AG09319 (cell line): ENCODE results near the gene ACE.

Experiments
- DNase-seq: peaks from one replicate; pipeline ENCODE4 v3.0.0-alpha.2; 2010; ENCODE audit warnings: low read depth; ENCODE audit errors: extremely low read depth
- TF ChIP-seq, protein P1 (sequence below): IDR thresholded peaks from 2 replicates; pipeline ENCODE4 v1.5.1; 2011; ENCODE audit warnings: low read depth, mild to moderate bottlenecking, inconsistent platforms, low read length, moderate library complexity

The ACE gene

DNA sequence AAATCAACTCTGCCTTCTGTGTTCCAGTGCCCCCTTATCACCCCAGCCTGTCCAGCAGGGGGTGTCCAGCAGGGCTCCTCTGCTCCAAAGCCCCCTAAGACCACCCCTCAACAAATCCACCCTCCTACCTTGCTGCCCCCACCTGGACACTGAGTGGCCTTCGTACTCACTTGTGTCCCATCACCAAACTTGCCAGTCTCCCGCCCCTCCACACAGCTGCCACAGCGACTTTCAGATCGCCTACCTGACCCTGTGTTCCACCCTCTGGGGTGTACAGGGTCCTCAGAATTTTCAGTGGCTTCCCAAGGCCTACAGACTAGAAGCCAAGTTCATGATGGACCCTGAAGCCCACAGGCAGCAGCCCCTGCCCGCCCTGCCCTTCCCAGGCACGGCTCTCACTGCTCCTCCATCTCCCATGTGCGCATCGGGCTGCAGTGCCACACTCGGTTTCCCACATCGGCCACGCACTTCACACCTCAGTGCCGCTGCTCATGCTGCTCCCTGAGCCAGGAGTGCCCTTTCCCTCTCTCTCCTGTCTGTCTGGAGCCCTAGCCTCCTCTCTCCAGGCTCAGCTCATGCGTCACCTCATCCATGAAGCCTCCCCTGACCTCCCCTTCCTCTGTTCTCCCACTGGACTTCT, 58.1 kb downstream of the ACE start:
- TF ChIP-seq, protein P1, sequence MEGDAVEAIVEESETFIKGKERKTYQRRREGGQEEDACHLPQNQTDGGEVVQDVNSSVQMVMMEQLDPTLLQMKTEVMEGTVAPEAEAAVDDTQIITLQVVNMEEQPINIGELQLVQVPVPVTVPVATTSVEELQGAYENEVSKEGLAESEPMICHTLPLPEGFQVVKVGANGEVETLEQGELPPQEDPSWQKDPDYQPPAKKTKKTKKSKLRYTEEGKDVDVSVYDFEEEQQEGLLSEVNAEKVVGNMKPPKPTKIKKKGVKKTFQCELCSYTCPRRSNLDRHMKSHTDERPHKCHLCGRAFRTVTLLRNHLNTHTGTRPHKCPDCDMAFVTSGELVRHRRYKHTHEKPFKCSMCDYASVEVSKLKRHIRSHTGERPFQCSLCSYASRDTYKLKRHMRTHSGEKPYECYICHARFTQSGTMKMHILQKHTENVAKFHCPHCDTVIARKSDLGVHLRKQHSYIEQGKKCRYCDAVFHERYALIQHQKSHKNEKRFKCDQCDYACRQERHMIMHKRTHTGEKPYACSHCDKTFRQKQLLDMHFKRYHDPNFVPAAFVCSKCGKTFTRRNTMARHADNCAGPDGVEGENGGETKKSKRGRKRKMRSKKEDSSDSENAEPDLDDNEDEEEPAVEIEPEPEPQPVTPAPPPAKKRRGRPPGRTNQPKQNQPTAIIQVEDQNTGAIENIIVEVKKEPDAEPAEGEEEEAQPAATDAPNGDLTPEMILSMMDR = no peak
- no peak for DNase-seq

DNA sequence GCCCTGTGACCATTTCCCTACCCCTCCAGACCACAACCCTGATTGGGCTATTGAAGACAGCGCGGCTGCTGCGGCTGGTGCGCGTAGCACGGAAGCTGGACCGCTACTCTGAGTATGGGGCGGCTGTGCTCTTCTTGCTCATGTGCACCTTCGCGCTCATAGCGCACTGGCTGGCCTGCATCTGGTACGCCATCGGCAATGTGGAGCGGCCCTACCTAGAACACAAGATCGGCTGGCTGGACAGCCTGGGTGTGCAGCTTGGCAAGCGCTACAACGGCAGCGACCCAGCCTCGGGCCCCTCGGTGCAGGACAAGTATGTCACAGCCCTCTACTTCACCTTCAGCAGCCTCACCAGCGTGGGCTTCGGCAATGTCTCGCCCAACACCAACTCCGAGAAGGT, 58.8 kb downstream of the ACE start:
- DNase-seq = no peak
- TF ChIP-seq, protein P1 = no peak

DNA sequence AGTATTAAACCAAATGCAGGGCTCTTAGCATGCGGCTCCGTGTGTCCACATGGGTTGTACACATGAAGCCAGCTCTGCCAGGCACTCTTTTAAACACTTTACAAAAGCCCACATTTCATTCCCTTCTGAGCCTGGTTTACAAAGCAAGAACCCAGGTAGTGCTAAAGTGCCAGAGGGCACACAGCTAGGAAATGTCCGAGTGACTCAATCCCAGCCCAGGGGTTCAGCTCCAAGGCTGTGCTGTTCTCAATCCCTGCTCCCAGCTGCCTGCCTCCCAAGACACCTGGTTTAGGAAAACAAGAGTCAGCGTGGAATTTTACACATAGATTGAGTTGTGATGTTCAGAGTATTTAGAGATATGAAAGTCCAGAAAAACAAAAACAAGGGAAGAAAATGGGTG, 60.1 kb downstream of the ACE start:
- TF ChIP-seq, protein P1 = no peak
- no peak for DNase-seq

DNA sequence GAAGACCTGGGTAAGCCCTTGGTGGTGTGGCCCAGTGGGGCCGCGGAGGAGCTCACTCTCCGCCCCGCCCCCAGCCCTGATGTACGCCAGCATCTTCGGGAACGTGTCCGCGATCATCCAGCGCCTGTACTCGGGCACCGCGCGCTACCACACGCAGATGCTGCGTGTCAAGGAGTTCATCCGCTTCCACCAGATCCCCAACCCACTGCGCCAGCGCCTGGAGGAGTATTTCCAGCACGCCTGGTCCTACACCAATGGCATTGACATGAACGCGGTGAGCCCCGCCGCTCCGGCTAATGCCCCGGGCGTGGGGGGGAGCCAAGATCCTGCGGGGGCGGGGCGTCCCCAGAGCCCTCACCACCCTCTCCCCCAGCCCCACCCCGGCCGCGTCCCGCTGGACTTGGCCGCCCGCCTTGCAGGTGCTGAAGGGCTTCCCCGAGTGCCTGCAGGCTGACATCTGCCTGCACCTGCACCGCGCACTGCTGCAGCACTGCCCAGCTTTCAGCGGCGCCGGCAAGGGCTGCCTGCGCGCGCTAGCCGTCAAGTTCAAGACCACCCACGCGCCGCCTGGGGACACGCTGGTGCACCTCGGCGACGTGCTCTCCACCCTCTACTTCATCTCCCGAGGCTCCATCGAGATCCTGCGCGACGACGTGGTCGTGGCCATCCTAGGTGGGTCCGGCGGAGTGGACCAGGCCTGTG, 61.3 kb downstream of the ACE start:
- TF ChIP-seq, protein P1 = no peak
- no peak for DNase-seq

DNA sequence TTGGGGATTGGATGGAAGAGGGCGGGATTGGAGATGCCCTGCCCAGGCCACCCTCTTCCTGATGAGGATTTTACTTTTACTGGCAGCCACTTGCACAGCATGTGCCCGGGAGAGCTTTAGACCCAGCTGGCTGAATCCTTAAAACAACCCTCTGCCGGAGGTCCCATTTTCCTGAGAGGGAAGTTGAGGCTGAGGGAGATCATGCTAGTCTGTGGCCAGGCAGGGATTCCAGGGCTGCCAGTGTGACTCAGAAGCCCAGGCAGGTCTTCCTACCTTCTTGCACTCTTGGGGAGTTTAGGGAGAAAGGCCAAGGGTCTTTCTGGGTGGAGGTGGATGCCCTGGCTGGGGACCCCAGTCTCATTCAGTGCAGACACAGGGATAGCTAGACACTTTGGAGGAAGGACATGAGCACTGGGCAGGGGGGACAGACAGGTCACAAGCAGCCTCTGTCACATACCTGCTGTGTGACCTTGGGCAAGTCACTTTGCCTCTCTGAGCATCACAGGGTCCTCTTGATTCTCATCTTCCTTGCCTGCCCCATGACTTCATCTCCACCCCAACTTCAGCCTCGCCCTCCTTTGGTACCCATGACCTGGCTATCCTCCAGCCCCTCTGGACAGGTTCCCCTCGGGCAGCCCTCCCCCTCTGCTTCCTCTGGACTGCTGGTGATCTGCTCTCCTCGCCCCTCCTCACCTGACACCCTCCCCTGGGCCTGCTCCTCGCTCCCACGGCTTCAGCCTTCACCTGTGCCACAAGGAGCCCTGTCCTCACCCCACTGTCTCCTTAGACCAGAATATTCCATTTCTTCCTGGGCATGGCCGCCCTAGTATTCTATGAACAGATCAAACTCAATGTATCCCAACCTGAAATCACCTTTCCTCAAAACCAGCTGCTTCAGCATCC, 62.1 kb downstream of the ACE start:
- TF ChIP-seq, protein P1 = no peak
- DNase-seq = no peak

DNA sequence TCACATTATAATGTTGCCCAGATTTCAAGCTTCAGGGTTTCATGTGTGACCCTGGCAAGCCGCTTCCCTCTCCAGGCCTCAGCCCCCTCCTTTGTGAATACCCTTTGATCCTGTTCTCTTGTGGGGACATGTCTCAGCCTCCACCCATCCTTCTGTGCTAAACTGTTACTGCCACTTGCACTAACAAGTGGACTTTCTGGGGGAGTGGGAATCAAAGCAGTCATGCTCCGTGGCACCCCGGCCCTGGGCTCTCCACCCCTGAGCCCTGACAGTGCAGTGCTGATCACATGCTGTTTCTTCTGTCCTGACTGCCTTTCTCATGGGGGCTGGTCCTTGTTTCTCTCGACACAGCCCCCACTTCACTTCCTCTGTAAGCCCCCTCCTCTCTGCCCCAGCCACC, 63.7 kb downstream of the ACE start:
- DNase-seq = no peak

More for the DNA sequence above, 63.7 kb downstream of the ACE start:
- TF ChIP-seq, protein P1 = no peak
